ENCODE results near the gene ZNF716. TPM values are rescaled to one million over a fixed set of nuclear protein-coding genes. Genes with fewer than 3 reads are reported as not detected.

Gene ZNF716
- total RNA-seq, 1 experiment from 2014 or later = not detected

DNA sequence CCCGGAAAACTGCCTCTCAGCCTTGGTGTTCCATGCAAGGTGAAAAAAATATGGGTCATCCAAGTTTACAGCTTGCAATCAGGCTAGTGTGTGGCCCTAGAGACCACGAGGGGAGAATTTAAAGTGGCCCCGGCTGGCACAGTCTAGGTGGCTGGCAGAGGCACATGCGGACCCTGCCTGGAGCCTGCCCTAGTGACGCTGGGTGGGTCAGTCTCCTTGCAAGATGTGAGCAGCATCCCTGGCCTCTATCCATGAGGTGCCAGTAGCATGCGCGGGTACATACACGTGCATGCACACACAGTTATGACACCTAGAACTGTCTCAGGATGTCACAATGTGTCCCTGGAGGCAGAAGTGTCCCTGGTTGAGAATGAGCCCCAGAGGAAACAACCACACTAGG lies 22.4 kb upstream of the ZNF716 start:
- no peak overlapping the region for H2AFZ ChIP-seq (ENCODE audit: low read length)
- TF ChIP-seq, protein P1, sequence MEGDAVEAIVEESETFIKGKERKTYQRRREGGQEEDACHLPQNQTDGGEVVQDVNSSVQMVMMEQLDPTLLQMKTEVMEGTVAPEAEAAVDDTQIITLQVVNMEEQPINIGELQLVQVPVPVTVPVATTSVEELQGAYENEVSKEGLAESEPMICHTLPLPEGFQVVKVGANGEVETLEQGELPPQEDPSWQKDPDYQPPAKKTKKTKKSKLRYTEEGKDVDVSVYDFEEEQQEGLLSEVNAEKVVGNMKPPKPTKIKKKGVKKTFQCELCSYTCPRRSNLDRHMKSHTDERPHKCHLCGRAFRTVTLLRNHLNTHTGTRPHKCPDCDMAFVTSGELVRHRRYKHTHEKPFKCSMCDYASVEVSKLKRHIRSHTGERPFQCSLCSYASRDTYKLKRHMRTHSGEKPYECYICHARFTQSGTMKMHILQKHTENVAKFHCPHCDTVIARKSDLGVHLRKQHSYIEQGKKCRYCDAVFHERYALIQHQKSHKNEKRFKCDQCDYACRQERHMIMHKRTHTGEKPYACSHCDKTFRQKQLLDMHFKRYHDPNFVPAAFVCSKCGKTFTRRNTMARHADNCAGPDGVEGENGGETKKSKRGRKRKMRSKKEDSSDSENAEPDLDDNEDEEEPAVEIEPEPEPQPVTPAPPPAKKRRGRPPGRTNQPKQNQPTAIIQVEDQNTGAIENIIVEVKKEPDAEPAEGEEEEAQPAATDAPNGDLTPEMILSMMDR (conservative IDR thresholded peaks at IDR 0.05) = no peak
- no peak overlapping the region for H3K23ac ChIP-seq (ENCODE audit: insufficient read length, low read depth, low read length)
- H2BK15ac ChIP-seq (ENCODE audit: low read depth, low read length) = no peak overlapping the region
- no peaks in the 10 kb centered on the region for H3K4me1 ChIP-seq (ENCODE audit: insufficient read depth, low read length)
- no CpG with 5 or more reads among the region's 8 CpGs for WGBS (ENCODE audit: extremely low coverage, insufficient read length, low lambda C conversion rate)
- H3K4ac ChIP-seq (ENCODE audit: low read depth, low read length) = no peak overlapping the region
- DNase-seq = no peak
- no peaks in the 10 kb centered on the region for H3K79me2 ChIP-seq (ENCODE audit: insufficient read depth, low read length)
- H3K4me3 Mint-ChIP-seq = no peak overlapping the region
- H3K27ac Mint-ChIP-seq = no peak overlapping the region
- H3K27me3 Mint-ChIP-seq (ENCODE audit: low read depth) = no peaks in the 10 kb centered on the region
- no peak overlapping the region for H2AK5ac ChIP-seq (ENCODE audit: insufficient read length, low read length)
- H3K79me1 ChIP-seq (ENCODE audit: insufficient read depth, low read depth, low read length, poor library complexity, severe bottlenecking) = no peaks in the 10 kb centered on the region
- H3K36me3 Mint-ChIP-seq (ENCODE audit: insufficient read depth in 1 of 3, low read depth in 3 of 3) = peaks cover 0 to 20% (median 1%) of the 10 kb centered on the region in 3 experiments; a peak in 5 of 7 replicates
- no peaks in the 10 kb centered on the region for H3K27me3 ChIP-seq (ENCODE audit: insufficient read depth, low read length)
- H4K8ac ChIP-seq (replicated peaks; ENCODE audit: insufficient read length, low read depth, low read length) = no peak overlapping the region
- no peak overlapping the region for H3T11ph ChIP-seq (ENCODE audit: low read length)
- H3K56ac ChIP-seq (ENCODE audit: insufficient read length, low read depth, low read length) = no peak overlapping the region
- H3K9me3 Mint-ChIP-seq = peaks cover 80 to 92% of the 10 kb centered on the region in 2 experiments
- no peak overlapping the region for H2BK12ac ChIP-seq (ENCODE audit: insufficient read length, low read depth, low read length)
- H3K9ac ChIP-seq (ENCODE audit: extremely low read depth, insufficient read length, low read length) = no peak overlapping the region
- no peaks in the 10 kb centered on the region for H4K20me1 ChIP-seq (ENCODE audit: control insufficient read depth, insufficient read depth, insufficient read length)
- no peak overlapping the region for H3K18ac ChIP-seq (ENCODE audit: insufficient read length, low read depth, low read length)
- H4K5ac ChIP-seq (ENCODE audit: insufficient read length, low read depth, low read length) = no peak overlapping the region
- H2BK120ac ChIP-seq (ENCODE audit: low read depth, low read length, poor library complexity, severe bottlenecking) = no peak overlapping the region
- no peak overlapping the region for H3K4me2 ChIP-seq (ENCODE audit: insufficient read depth, insufficient read length, low read length)
- no peaks in the 10 kb centered on the region for H3K23me2 ChIP-seq (ENCODE audit: insufficient read length, low read depth, low read length, poor library complexity, severe bottlenecking)
- no peak overlapping the region for H3K27ac ChIP-seq (ENCODE audit: insufficient read length, low read depth, low read length)
- no peak overlapping the region for H2BK5ac ChIP-seq (ENCODE audit: insufficient read length, low read length)
- H4K91ac ChIP-seq (ENCODE audit: insufficient read length, low read depth, low read length) = no peak overlapping the region
- no peaks in the 10 kb centered on the region for H3K4me1 Mint-ChIP-seq
- H3K14ac ChIP-seq (ENCODE audit: insufficient read depth, low read length) = no peak overlapping the region
- H2BK20ac ChIP-seq (ENCODE audit: low read depth, low read length, poor library complexity, severe bottlenecking) = no peak overlapping the region
- H3K9me3 ChIP-seq (ENCODE audit: control insufficient read depth, low read depth, low read length) = peaks cover 72% of the 10 kb centered on the region
